K562 (cell line): Measurements from ENCODE around the gene PSMA1. TPM values are rescaled to one million over a fixed set of nuclear protein-coding genes. Genes with fewer than 3 reads are reported as not detected.

Source experiments
- BACH1 ChIP-seq: fragments of 200-800 bp; sonication (Bioruptor generic); IDR thresholded peaks from 2 replicates; pipeline ENCODE4 v1.6.1; 2016; ENCODE audit warnings: missing genetic modification characterization, missing compliant biosample characterization
- FIP1L1 ChIP-seq: fragments of 200-400 bp; formaldehyde crosslinking; IDR thresholded peaks from 2 replicates; pipeline ENCODE4 v1.6.1; 2018; ENCODE audit warnings: mild to moderate bottlenecking, low read depth, low read length; ENCODE audit not compliant: poor library complexity, severe bottlenecking
- HNRNPLL ChIP-seq: fragments of 200-400 bp; formaldehyde crosslinking; IDR thresholded peaks from 2 replicates; pipeline ENCODE4 v1.6.1; 2017; ENCODE audit warnings: low read length, low read depth, mild to moderate bottlenecking; ENCODE audit not compliant: poor library complexity, severe bottlenecking
- KAT7 ChIP-seq: sonication (generic); formaldehyde crosslinking; IDR thresholded peaks from 2 replicates; pipeline ENCODE4 v1.8.0; 2022; ENCODE audit warnings: missing genetic modification reagents, mild to moderate bottlenecking, borderline replicate concordance
- KLF16 ChIP-seq: IDR thresholded peaks from 2 replicates; pipeline ENCODE4 v1.6.1; 2016; ENCODE audit warnings: antibody characterized with exemption
- PHF8 ChIP-seq: fragments of 200-600 bp; sonication (generic); IDR thresholded peaks from 2 replicates; pipeline ENCODE4 v1.6.1; 2012; ENCODE audit warnings: mixed run types, mild to moderate bottlenecking, inconsistent platforms, low read length, moderate library complexity, borderline replicate concordance
- PML ChIP-seq: IDR thresholded peaks from 2 replicates; pipeline ENCODE4 v1.6.1; 2012; ENCODE audit warnings: low read length, inconsistent platforms
- POLR2AphosphoS5 ChIP-seq: IDR thresholded peaks from 2 replicates; pipeline ENCODE4 v1.6.1; 2011; ENCODE audit warnings: mild to moderate bottlenecking, low read depth, low read length, moderate library complexity; ENCODE audit not compliant: control insufficient read depth, insufficient read depth
- POLR2B ChIP-seq: fragments of 450-650 bp; IDR thresholded peaks from 2 replicates; pipeline ENCODE4 v1.6.1; 2018; ENCODE audit warnings: low read depth; ENCODE audit not compliant: partially characterized antibody
- POLR2G ChIP-seq: fragments of 200-400 bp; formaldehyde crosslinking; IDR thresholded peaks from 2 replicates; pipeline ENCODE4 v1.6.1; 2017; ENCODE audit warnings: low read depth, mild to moderate bottlenecking, antibody characterized with exemption, low read length, moderate library complexity
- RCOR1 ChIP-seq, 2 experiments: IDR thresholded peaks; 2 replicates each; pipeline ENCODE4 v1.6.1; 2012; ENCODE audit warnings: low read depth in 2 of 2, low read length in 2 of 2, borderline replicate concordance in 1 of 2, improper control_type of control experiment in 1 of 2
- RNF2 ChIP-seq: sonication (generic); IDR thresholded peaks from 2 replicates; pipeline ENCODE4 v1.6.1; 2016
- RUNX1 ChIP-seq: sonication (generic); IDR thresholded peaks from 2 replicates; pipeline ENCODE4 v1.6.1; 2016; ENCODE audit warnings: antibody characterized with exemption, low read depth
- SREBF1 ChIP-seq: fragments of 150-350 bp; IDR thresholded peaks from 2 replicates; pipeline ENCODE4 v1.6.1; 2014; ENCODE audit warnings: antibody characterized with exemption, low read depth, low read length, borderline replicate concordance
- TAF1 ChIP-seq: IDR thresholded peaks from 2 replicates; pipeline ENCODE4 v1.6.1; 2011; ENCODE audit warnings: mild to moderate bottlenecking, low read length, moderate library complexity; ENCODE audit not compliant: insufficient read depth, control insufficient read depth, severe bottlenecking; ENCODE audit errors: extremely low read depth
- TEAD1 ChIP-seq, 2 experiments: fragments of 450-650 bp in 1 of 2; sonication (generic) in 1 of 2; formaldehyde crosslinking; IDR thresholded peaks; 2 replicates each; pipeline versions ENCODE4 v1.4.0 to v1.8.0; 2020 to 2022; ENCODE audit warnings: mild to moderate bottlenecking in 2 of 2, missing genetic modification reagents in 1 of 2
- TEAD4 ChIP-seq, 2 experiments: sonication (generic) in 1 of 2; formaldehyde crosslinking in 1 of 2; IDR thresholded peaks; 2 replicates each; pipeline versions ENCODE4 v1.6.1 to v1.8.0; 2012 to 2022; ENCODE audit warnings: borderline replicate concordance in 1 of 2, inconsistent platforms in 1 of 2, low read length in 1 of 2, mild to moderate bottlenecking in 1 of 2, missing genetic modification reagents in 1 of 2
- ZNF407 ChIP-seq: fragments of 450-650 bp; IDR thresholded peaks from 2 replicates; pipeline ENCODE4 v1.6.1; 2016; ENCODE audit warnings: low read depth
- ZNF431 ChIP-seq: sonication (generic); formaldehyde crosslinking; IDR thresholded peaks from 2 replicates; pipeline ENCODE4 v1.8.0; 2022; ENCODE audit warnings: mild to moderate bottlenecking, missing genetic modification reagents
- ZNF77 ChIP-seq: fragments of 250-450 bp; sonication (Bioruptor Pico); IDR thresholded peaks from 2 replicates; pipeline ENCODE4 v1.5.0; 2020
- ZSCAN29 ChIP-seq: fragments of 450-650 bp; IDR thresholded peaks from 2 replicates; pipeline ENCODE4 v1.6.1; 2017
- polyA plus RNA-seq, 8 experiments: library from polyadenylated mRNA; depleted of rRNA in 4 of 8; stranded (reverse) in 5 of 8; unstranded in 3 of 8; fragments of >200 nt; fragmentation: Nextera tagmentation in 2 of 8; fragmentation: Illumina TruSeq in 1 of 8; extraction: Ambion mirVana in 2 of 8; extraction: Trizol in 1 of 8; gene quantifications; 2 replicates each; pipeline versions ENCODE4 v1.2.1 to v1.2.3, GENCODE V29; 2011 to 2014; ENCODE audit warnings: inconsistent platforms in 1 of 8, missing spikeins in 1 of 8
- total RNA-seq, 7 experiments: library from RNA; depleted of rRNA in 6 of 7; stranded (reverse); fragments of >200 nt in 6 of 7; fragmentation: Illumina TruSeq in 2 of 7; extraction: Trizol in 2 of 7; gene quantifications; 2 replicates each; pipeline versions ENCODE4 v1.2.1 to v1.2.3, GENCODE V29; 2011 to 2021; ENCODE audit warnings: low replicate concordance in 1 of 7

PSMA1 gene
- total and polyA plus RNA-seq, 9 of the 15 experiments (the other 6 are each of a cell fraction or from before 2014, with no cell fraction given) = 283 to 1,007 (median 424) TPM

- TF ChIP-seq ZNF407 (peak; percentile 94), POLR2AphosphoS5 (peak; percentile 88), PML (peak; percentile 22; the same call in 1 of the 2 replicates), KLF16 (peak; percentile 63; the same call in 1 of the 2 replicates), ZNF77 (CRISPR knock-in tag) (no peak), ZSCAN29 (peak; percentile 83), RCOR1 (IDR thresholded peaks at IDR 0.05; ENCODE audit: borderline replicate concordance in 1 of 2, low read depth in 2 of 2, low read length in 2 of 2) (peak in 1 of 2 experiments; percentile 28; a peak in 1 of 4 replicates), POLR2G (peak; percentile 97), HNRNPLL (peak; percentile 84), TEAD4 (IDR thresholded peaks at IDR 0.05; ENCODE audit: low read length) (peak; percentile 29; the same call in 1 of the 2 replicates), TEAD4 (CRISPR knock-in tag; IDR thresholded peaks at IDR 0.05; ENCODE audit: borderline replicate concordance) (no peak), FIP1L1 (peak; percentile 44), RUNX1 (no peak), ZNF431 (CRISPR knock-in tag) (0 out of 2 replicates have a peak, but pooled peaks have one; percentile 63), SREBF1 (no peak), TAF1 (peak; percentile 80), KAT7 (peak; percentile 40; the same call in 1 of the 2 replicates), RNF2 (peak; percentile 52; the same call in 1 of the 2 replicates), TEAD1 (CRISPR knock-in tag; IDR thresholded peaks at IDR 0.05) (peak in 1 of 2 experiments; percentile 26; a peak in 1 of 4 replicates), BACH1 (tag) (no peak), PHF8 (peak; percentile 91), POLR2B (peak; percentile 94)
Observed at GRCh38 chr11:14499560-14500180, 20.5 kb downstream of the PSMA1 start, which contains the start of gene COPB1 (continued).
